DOHH2 (cell line): Measurements from ENCODE around the gene C1orf116.
A peak's percentile ranks its signal among the peaks of the same experiment; 100 is the strongest.

Experiments used
- H3F3A ChIP-seq: fragments of 200-600 bp; sonication (generic), shearing (Covaris generic); 2 replicates; pipeline ENCODE4 v1.6.0; 2016; ENCODE audit warnings: antibody characterized with exemption, mild to moderate bottlenecking; ENCODE audit not compliant: control insufficient read depth, insufficient read depth
- H3K27ac ChIP-seq: fragments of 200-600 bp; sonication (generic); 2 replicates; pipeline ENCODE4 v1.5.1; 2014; ENCODE audit warnings: low read depth, mild to moderate bottlenecking, low read length, moderate library complexity
- H3K27me3 ChIP-seq: fragments of 200-600 bp; sonication (generic); 2 replicates; pipeline ENCODE4 v1.6.1; 2014; ENCODE audit warnings: mild to moderate bottlenecking, low read length, mixed read lengths; ENCODE audit not compliant: control insufficient read depth
- H3K36me3 ChIP-seq: fragments of 200-600 bp; sonication (generic); 2 replicates; pipeline ENCODE4 v1.6.1; 2014; ENCODE audit warnings: mild to moderate bottlenecking, low read length, moderate library complexity, mixed read lengths; ENCODE audit not compliant: control insufficient read depth
- H3K4me1 ChIP-seq: fragments of 200-600 bp; sonication (generic); 2 replicates; pipeline ENCODE4 v1.6.1; 2014; ENCODE audit warnings: mild to moderate bottlenecking, low read length, mixed read lengths; ENCODE audit not compliant: control insufficient read depth
- H3K4me2 ChIP-seq: fragments of 200-600 bp; sonication (generic); 2 replicates; pipeline ENCODE4 v1.6.0; 2014; ENCODE audit warnings: mild to moderate bottlenecking, low read length, moderate library complexity
- H3K4me3 ChIP-seq: fragments of 200-600 bp; sonication (generic); 2 replicates; pipeline ENCODE4 v1.5.1; 2014; ENCODE audit warnings: mild to moderate bottlenecking, low read length, mixed read lengths
- H3K79me2 ChIP-seq: fragments of 200-600 bp; sonication (generic); 2 replicates; pipeline ENCODE4 v1.6.1; 2014; ENCODE audit warnings: mild to moderate bottlenecking, low read length, mixed read lengths; ENCODE audit not compliant: control insufficient read depth
- H3K9me2 ChIP-seq: fragments of 200-600 bp; sonication (generic); replicated peaks from 2 replicates; pipeline ENCODE4 v1.6.1; 2014; ENCODE audit warnings: mild to moderate bottlenecking, low read length, mixed read lengths; ENCODE audit not compliant: control insufficient read depth
- H3K9me3 ChIP-seq: fragments of 200-600 bp; sonication (generic); 2 replicates; pipeline ENCODE4 v1.6.1; 2014; ENCODE audit warnings: antibody characterized with exemption, low read length, mixed read lengths; ENCODE audit not compliant: control insufficient read depth, insufficient read depth
- H4K20me1 ChIP-seq: fragments of 200-600 bp; sonication (generic); 2 replicates; pipeline ENCODE4 v1.6.0; 2014; ENCODE audit warnings: low read depth, mild to moderate bottlenecking, antibody characterized with exemption, low read length, moderate library complexity; ENCODE audit not compliant: control insufficient read depth, insufficient read depth
- EZH2phosphoT487 ChIP-seq: fragments of 200-600 bp; sonication (generic); IDR thresholded peaks from 2 replicates; pipeline ENCODE4 v1.6.1; 2017; ENCODE audit warnings: borderline replicate concordance, mild to moderate bottlenecking, antibody characterized with exemption, low read length, moderate library complexity, mixed read lengths
- TF ChIP-seq, protein P1 (sequence below): fragments of 200-600 bp; sonication (generic); IDR thresholded peaks from one replicate; pipeline ENCODE4 v1.5.1; 2014; ENCODE audit warnings: antibody characterized with exemption, mild to moderate bottlenecking, low read depth, low read length; ENCODE audit not compliant: poor library complexity, severe bottlenecking

Gene C1orf116

DNA sequence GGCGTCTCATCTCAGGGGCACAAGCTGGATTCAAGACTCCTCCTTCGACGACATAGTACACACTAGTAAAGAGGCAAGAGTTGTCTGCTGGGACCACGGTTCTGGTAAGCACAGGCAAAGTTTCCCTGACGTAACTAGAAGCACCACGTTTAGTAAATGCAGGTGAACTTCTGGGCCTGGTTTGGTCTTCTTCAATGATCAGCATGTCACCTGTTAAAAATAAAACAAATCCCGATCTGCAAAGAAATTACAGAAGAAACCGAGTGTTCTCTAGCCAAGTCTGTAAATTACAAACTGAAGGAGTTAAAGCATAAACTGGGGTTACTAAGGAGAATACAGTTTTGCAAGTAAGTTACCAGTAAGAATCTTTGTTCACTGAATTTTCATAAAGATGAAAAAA, 17.0 kb upstream of the C1orf116 start:
- peaks cover 49% of the 10 kb centered on the region for H3K79me2 ChIP-seq
- no peaks in the 10 kb centered on the region for H3K9me2 ChIP-seq
- peaks cover 36% of the 10 kb centered on the region for H3K36me3 ChIP-seq
- H3K4me2 ChIP-seq = peak overlapping the region; percentile 79
- peaks cover 15% of the 10 kb centered on the region for H3K4me1 ChIP-seq
- H4K20me1 ChIP-seq = peaks cover 3% of the 10 kb centered on the region; the same call in 1 of the 2 replicates
- peaks cover 30% of the 10 kb centered on the region for H3K27me3 ChIP-seq
- peak overlapping the region; percentile 88 for H3K4me3 ChIP-seq
- no peak overlapping the region for H3K27ac ChIP-seq
- TF ChIP-seq EZH2phosphoT487 = no peak
- TF ChIP-seq, protein P1, sequence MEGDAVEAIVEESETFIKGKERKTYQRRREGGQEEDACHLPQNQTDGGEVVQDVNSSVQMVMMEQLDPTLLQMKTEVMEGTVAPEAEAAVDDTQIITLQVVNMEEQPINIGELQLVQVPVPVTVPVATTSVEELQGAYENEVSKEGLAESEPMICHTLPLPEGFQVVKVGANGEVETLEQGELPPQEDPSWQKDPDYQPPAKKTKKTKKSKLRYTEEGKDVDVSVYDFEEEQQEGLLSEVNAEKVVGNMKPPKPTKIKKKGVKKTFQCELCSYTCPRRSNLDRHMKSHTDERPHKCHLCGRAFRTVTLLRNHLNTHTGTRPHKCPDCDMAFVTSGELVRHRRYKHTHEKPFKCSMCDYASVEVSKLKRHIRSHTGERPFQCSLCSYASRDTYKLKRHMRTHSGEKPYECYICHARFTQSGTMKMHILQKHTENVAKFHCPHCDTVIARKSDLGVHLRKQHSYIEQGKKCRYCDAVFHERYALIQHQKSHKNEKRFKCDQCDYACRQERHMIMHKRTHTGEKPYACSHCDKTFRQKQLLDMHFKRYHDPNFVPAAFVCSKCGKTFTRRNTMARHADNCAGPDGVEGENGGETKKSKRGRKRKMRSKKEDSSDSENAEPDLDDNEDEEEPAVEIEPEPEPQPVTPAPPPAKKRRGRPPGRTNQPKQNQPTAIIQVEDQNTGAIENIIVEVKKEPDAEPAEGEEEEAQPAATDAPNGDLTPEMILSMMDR = no peak
- peaks cover 4% of the 10 kb centered on the region; the same call in 1 of the 2 replicates for H3F3A ChIP-seq
- peaks cover 4% of the 10 kb centered on the region; the same call in 1 of the 2 replicates for H3K9me3 ChIP-seq

DNA sequence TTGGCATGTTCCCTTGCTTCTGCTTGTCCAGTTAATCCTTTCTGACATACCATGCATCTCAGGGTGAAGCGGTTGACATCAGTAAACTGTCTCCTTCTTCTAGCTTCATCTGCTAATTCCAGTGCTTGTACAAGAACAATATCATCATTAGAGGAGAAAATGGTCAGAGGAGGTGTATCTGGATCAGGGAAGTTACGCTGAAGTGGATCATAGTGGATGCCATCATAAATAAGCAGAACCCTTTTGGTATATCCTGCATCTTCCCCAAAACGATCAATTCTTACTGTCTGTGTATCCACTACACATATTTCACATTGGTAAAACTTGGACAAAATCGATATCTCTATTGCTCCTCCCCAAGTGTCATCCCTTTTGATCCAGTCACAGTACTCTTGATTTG, 16.5 kb upstream of the C1orf116 start:
- peaks cover 15% of the 10 kb centered on the region for H3K4me1 ChIP-seq
- TF ChIP-seq, protein P1 = no peak
- TF ChIP-seq EZH2phosphoT487 = no peak
- peaks cover 3% of the 10 kb centered on the region; the same call in 1 of the 2 replicates for H4K20me1 ChIP-seq
- no peak overlapping the region for H3K27ac ChIP-seq
- no peak overlapping the region for H3K4me3 ChIP-seq
- H3K27me3 ChIP-seq = peaks cover 30% of the 10 kb centered on the region
- peaks cover 4% of the 10 kb centered on the region; the same call in 1 of the 2 replicates for H3K9me3 ChIP-seq
- H3K9me2 ChIP-seq = no peaks in the 10 kb centered on the region
- peaks cover 4% of the 10 kb centered on the region; the same call in 1 of the 2 replicates for H3F3A ChIP-seq
- H3K4me2 ChIP-seq = no peak overlapping the region
- peaks cover 49% of the 10 kb centered on the region for H3K79me2 ChIP-seq
- peaks cover 36% of the 10 kb centered on the region for H3K36me3 ChIP-seq

DNA sequence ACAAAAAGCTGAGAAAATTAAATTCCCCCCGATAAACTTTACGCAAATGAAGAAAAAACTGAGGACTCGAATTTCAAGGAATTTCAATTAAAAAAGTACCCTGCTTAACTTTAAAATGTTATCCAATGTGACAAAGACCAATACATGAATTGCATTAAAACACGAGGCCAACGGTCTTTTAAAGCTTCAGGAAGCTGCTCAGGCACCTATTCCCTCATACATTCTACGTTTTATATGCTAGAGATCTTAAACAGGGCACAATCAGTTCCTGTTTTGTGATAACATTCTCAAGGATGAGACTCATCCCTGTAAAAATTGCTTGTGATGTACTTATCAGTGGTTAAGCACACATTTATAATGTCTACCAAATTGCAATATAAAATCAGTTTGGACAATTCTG, 15.5 kb upstream of the C1orf116 start:
- Histone ChIP-seq H3K4me1 (peaks cover 15% of the 10 kb centered on the region), H3K4me3 (no peak overlapping the region), H3K79me2 (peaks cover 49% of the 10 kb centered on the region), H3K4me2 (no peak overlapping the region), H3K27me3 (peaks cover 24% of the 10 kb centered on the region), H3K9me2 (no peaks in the 10 kb centered on the region), H4K20me1 (peaks cover 3% of the 10 kb centered on the region; the same call in 1 of the 2 replicates), H3K36me3 (peaks cover 36% of the 10 kb centered on the region), H3K9me3 (peaks cover 4% of the 10 kb centered on the region; the same call in 1 of the 2 replicates), H3K27ac (no peak overlapping the region), H3F3A (peaks cover 4% of the 10 kb centered on the region; the same call in 1 of the 2 replicates)
- TF ChIP-seq, protein P1 = no peak
- TF ChIP-seq EZH2phosphoT487 = no peak
